ENCODE data around the gene FIGNL1.
"Not testable (repeated sequence)": the region's sequence is repeated elsewhere in the genome, so short reads cannot be mapped to it uniquely, and the experiment has no call there.

The FIGNL1 gene

GRCh38 chr7:50470250-50471163 lies 20.4 kb upstream of the FIGNL1 start:
- no peak for DNase-seq

DNA sequence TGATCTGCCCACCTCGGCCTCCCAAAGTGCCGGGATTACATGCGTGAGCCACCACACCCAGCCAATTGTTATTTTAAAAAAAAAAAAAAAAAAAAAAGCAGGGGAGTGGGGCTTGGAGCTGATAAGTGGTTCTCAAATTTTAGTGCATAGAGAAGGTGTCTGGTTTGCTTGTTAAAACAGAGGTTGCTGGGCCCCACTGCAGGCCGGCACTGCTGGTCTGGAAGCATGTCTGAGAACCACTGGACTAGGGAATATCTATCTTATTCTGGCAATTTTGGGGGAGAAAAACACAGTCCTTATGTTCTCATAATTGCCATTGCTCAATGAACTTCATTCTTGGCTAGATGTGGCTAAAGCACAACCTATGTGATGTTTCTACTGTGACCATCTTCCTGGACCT lies 19.0 kb upstream of the FIGNL1 start:
- no peak for DNase-seq

GRCh38 chr7:50467817-50468610 lies 17.9 kb upstream of the FIGNL1 start:
- DNase-seq, result peak; percentile 42

DNA sequence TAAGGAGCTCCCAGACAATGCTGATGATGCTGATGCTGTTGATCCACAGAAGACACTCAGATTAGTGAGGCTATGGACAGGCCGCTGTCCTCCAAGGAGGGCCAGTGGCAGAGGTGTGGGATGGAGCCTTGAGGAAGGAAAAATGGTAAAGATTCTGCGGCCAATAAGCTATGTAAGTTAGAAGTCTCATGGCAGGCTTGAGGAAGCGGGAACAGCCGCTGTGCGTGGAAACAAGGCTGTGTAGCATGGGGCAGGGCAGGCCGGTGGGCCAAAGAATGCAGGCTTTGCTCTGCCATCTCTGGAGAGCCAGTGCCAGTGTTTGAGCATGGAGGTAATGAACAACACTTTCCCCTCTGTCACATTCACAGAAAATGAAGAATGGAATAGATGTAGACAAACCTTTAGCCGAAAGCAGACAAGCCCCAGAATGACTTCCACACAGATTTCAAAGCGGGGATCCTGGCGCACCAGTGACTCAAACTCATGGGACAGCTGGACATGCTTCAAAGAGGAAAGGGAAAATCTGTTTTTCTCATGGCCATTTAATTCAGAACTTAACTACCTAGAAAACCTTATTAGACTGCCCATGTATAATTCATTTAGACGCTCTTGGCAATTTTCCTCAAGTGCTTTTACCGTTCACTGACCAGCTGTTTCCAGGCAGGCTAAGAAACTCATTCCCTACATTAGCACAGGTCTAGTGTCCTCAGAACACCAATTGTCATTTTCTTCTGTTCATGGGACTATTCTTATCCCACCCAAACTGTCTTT lies 16.9 kb upstream of the FIGNL1 start:
- DNase-seq, result no peak

DNA sequence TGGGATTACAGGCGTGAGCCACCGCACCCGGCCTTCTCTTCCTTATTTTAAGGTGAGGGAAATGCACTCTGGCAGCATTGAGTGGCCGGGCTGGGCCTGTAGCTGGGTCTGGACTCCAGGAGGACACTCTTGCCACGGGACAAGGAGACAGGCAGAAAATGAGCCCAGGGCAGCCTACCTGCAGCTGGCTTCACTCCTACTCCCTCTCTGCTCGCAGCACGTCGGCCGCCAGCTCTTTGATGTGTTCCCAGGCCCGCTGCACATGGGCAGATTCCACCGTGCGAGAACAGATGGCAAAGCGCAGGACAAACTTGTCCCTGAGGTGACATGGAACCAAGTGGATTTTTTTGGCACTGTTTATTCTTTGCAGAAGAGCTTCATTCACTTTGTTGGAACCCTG lies 12.9 kb upstream of the FIGNL1 start:
- DNase-seq, result no peak

DNA sequence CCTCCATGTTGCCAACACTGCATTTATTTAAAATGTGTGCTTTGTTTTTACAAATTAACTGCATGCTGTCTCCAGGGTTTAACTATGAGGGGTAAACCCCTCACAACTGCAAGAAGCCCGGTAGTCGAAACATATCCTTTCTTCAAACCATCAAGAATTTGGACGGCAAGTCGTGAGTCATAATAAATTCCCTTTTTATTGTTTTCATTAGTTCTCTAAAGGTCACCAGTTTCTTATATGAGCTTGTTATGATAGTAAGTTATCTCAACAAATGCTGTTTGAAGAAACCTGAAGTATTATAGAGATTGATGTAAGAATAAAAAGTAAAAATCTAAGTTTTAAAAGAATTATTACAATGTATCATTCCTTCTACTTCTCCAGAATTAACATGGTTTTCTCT lies 12.2 kb upstream of the FIGNL1 start:
- DNase-seq, result no peak

DNA sequence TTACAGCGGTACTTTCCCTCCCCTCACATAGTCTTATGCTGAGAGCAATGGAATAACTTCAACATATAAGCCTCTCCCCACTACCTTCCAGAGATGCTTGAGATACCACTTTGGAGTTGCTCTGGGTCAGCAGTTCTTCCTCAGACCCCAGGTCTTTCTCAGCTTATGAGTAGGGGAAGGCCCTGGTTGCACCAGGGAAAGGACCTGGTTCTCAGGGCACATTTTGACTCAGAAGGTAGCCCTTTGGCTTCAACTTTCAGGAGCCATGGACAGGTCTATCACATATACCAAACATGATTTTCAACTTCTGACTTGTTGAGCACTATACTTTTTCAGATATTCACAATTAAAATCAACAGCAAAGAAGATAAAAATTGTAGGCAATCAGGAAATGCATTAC lies 11.5 kb upstream of the FIGNL1 start:
- DNase-seq, result no peak

DNA sequence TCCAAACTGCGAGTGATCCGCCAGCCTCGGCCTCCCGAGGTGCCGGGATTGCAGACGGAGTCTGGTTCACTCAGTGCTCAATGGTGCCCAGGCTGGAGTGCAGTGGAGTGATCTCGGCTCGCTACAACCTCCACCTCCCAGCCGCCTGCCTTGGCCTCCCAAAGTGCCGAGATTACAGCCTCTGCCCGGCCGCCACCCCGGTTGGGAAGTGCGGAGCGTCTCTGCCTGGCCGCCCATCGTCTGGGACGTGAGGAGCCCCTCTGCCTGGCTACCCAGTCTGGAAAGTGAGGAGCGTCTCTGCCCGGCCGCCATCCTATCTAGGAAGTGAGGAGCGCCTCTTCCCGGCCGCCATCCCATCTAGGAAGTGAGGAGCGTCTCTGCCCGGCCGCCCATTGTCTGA lies 9.0 kb upstream of the FIGNL1 start:
- DNase-seq, result not testable (repeated sequence)

DNA sequence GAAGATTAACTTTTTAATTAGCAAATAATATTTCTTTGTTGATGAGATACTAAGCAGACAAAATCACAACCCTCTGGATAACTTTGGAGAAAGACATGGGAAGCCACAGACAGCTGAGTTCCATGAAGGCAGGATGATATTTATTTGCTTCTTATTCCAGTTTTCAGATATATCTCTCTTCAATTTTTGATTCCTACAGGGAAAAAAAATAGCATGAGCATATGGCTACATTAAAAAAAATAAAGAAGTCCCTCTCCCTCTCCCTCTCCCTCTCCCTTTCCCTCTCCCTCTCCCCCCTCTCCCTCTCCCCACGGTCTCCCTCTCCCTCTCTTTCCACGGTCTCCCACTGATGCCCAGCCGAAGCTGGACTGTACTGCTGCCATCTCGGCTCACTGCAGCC lies 8.5 kb upstream of the FIGNL1 start:
- not testable (repeated sequence) for DNase-seq

DNA sequence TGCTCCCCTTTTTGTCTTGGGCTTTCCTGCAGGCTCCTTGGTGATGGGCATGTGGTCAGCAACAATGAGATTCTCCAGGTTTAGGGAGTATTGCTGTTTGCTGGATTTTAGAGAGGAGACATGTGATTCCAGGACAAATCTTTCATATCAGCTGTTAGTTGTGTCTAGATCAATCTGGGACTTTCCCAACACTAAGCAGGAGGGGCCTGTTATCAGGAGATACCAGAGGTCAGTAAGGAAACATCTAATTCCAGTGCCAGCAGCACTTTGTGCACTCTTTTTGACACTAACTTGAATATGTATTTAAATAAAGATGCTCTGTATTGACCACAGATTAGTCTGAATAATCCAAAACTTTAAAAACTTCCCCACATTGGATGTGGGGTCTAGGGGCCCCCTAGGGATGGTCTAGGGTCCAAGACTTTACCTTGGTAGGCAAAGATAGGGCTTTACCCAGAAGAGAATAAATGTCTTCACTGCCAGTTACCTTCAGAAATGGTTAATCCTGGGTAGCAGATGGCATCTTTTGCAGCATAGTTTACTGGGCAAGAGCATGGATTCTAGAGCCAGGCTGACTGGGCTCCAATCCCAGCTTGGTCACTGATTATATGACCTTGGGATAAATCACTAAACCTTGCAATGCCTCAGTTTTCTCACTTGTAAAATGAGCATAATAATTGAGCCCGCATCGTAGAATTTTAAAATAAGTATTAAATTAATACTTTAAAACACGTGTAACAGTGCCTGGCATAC lies 6.4 kb upstream of the FIGNL1 start:
- no peak for DNase-seq

DNA sequence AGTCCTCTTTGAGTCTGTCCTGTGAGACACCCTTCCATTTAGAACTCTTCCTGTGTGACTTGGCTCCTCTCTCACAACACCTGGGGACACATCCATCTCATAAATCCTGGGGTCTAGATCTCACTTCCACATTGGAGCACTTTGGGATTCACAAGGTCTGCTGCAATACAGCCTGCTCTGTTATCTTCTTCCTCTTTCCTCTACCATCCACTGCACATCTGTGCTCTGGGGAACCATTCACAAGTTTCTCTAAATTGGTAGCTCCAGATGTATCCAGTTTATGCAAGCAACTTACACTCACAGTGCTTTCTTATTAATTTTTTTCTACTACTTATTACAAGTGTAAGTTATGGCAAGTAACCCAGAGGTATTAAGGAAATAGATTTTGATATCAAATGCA lies 5.5 kb upstream of the FIGNL1 start:
- DNase-seq, result no peak

DNA sequence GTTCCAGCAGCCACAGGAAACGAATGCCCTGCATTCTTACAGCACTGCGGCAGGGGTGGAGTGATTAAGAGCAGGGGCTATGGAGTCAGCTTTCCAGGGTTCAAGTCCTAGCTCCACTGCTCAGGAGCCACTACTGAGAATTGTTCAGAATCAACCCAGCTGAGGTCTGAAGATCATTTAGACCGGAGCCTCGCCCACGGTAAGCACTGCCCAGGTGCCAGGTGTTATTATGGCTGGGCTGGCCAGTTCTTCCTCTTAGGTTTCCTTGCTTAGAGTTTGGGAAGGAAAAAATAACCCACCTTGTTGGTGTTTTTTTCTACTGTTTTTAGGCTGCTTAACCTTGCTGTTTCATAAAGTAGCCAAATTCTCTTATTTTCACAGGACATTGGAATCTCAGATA lies 4.8 kb upstream of the FIGNL1 start:
- DNase-seq, result no peak

- no peak for DNase-seq
These were observed 461 bp upstream of the FIGNL1 start for GRCh38 chr7:50450590-50451032.

GRCh38 chr7:50449501-50449880 lies 659 bp downstream of the FIGNL1 start:
- DNase-seq, result no peak

DNA sequence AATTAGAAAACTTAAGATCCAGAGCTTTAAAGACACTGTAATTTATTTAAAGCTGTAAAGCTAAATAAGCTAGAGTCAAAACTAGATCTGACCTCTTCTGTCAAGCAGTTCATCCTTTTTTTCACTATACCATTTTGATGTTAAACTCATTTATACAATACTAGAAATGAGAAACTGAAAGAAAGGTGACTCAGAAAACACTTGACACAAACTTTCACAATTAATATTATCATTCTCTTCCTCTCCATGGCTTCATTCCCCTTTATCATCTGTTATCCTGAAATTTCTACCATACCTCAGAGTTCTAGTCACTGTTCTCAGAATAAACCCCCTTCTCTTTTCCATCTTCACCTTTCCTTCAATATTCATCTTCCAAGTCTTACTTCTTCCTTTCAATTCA lies 1.3 kb downstream of the FIGNL1 start:
- DNase-seq, result no peak

GRCh38 chr7:50446542-50446960 lies 3.6 kb downstream of the FIGNL1 start:
- DNase-seq, result peak; percentile 13

DNA sequence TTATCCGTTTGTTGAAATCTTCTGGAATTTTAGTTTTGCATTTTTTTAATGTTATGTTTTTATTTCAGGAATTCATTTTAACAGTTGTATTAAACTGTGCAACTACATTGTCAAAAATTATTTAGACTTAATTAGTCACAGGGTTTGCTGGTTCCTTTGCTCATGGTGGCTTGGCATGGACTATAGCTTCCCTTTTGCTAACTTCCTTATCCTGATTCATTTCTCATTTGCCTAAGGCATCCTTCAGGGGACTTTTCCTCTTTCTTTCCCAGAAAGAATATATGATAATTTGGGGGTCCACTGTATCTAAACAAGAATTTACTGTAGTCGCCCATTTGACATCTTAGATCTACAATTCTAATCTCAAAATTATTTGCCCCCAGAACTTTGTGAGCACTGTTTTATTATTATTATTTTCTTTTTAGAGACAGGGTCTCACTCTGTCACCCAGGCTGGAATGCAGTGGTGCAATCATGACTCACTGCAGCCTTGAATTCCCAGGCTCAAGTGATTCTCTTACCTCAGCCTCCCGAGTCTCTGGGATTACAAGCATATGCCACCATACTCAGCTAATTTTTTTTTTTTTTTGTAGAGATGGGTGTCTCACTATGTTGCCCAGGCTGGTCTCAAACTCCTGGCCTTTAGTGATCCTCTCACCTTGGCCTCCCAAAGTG lies 13.9 kb downstream of the FIGNL1 start:
- peak; percentile 62 for DNase-seq

- no peak for DNase-seq
These were observed 18.3 kb downstream of the FIGNL1 start for GRCh38 chr7:50431722-50432305.

DNA sequence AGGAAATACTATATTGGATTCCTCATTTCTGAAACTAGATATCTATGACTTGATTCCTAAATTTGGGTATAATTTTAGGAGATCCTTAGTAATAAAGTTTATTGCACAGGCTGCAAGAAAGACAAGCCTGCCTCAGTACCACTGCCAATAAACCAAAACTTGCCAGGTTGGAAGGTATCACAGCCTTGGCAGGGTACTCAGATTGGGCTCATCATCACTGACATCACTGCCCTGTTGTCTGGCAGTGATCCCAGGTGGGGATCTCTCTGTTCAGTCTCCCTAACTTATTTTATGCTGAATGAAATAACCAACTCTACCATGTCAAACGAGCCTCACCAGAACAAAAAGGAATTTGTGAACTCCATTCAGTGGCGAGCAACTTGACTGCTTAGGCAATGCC lies 18.8 kb downstream of the FIGNL1 start:
- no peak for DNase-seq

DNA sequence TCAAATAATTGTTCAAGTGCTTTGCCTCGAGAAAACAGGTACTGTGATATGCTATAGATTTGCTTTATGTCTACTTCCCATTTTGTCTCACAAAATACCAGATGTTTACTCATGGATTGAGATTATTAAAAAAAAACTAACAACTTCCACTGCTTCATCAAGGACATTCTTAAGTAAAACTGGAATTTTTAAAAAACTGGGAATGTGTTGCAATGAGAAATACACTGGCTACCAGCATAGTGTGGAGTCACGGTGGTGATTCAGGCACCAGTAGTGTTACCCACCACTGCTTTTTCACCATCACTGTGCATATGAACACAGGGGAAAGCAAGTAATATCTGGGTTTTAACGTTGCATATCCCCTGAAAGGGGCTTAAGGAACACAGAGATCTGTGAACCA lies 21.2 kb downstream of the FIGNL1 start:
- DNase-seq, result no peak

- DNase-seq, result no peak
These were observed 22.6 kb downstream of the FIGNL1 start for GRCh38 chr7:50427518-50427917.

Measured in NCI-H226 (cell line).